ENCODE measurements around the gene KCNQ1. TPM values are rescaled to one million over a fixed set of nuclear protein-coding genes. Genes with fewer than 3 reads are reported as not detected.

KCNQ1 gene
- total and polyA plus RNA-seq, 2 donors (not counting 1 experiment from before 2014, with no cell fraction given): 21.5 to 28.8 TPM

GRCh38 chr11:2892215-2892966, 447.6 kb downstream of the KCNQ1 start:
- H3K4me1 ChIP-seq (ENCODE audit: control insufficient read depth in 2 of 2, insufficient read depth in 2 of 2, low read length in 2 of 2): peaks cover 15 to 21% of the 10 kb centered on the region in 2 donors
- DNase-seq (peak; percentile 74), ATAC-seq (ENCODE audit: low read depth) (peak; percentile 69)
- POLR2A ChIA-PET: interaction anchor here (0.5 to 2.4 kb wide), 4 partner anchors 9 to 469 kb away, joined by 3 to 9 read pairs (median 6); a partner anchor contains a TSS
- no peaks in the 10 kb centered on the region for H3K27me3 Mint-ChIP-seq
- TF ChIP-seq CTCF (IDR thresholded peaks at IDR 0.05): peak; percentile 88
- TF ChIP-seq EZH2 (IDR thresholded peaks at IDR 0.05; ENCODE audit: borderline replicate concordance, insufficient read depth, low read depth, low read length, poor library complexity, severe bottlenecking): no peak
- peaks cover 0 to 7% (median 0%) of the 10 kb centered on the region in 4 experiments for H3K27me3 ChIP-seq (replicated peaks in 1 of 4; ENCODE audit: control extremely low read depth in 1 of 4, control insufficient read depth in 3 of 4, insufficient read depth in 4 of 4, low read length in 3 of 4)
- peak overlapping the region; percentile 87 for H2AFZ ChIP-seq (ENCODE audit: insufficient read depth, low read depth, low read length, poor library complexity, severe bottlenecking)
- intact Hi-C loops (cut with micrococcal nuclease): loop anchor here (1.0 to 2.0 kb wide), 2 partner anchors 359 to 448 kb away; partner anchors contain the start of genes KCNQ1 and TRPM5
- H3K4me1 Mint-ChIP-seq: peaks cover 17% of the 10 kb centered on the region
- no peaks in the 10 kb centered on the region for H3K9me3 ChIP-seq (ENCODE audit: control extremely low read depth in 1 of 3, control insufficient read depth in 2 of 3, insufficient read depth in 1 of 3, low read length in 2 of 3)
- under 1% methylated on average over 23 of the region's 34 CpGs for WGBS (ENCODE audit: insufficient coverage)
- CTCF ChIA-PET: interaction anchor here (0.6 to 16.1 kb wide), 15 partner anchors 9 to 466 kb away, joined by 3 to 595 read pairs (median 4); partner anchors contain the start of gene PHLDA2
- H3K4me3 Mint-ChIP-seq: peak overlapping the region; percentile 75
- no peaks in the 10 kb centered on the region for H3K79me2 ChIP-seq (ENCODE audit: control insufficient read depth, insufficient read depth, low read length)
- H3K4me3 ChIP-seq (ENCODE audit: control extremely low read depth in 1 of 5, extremely low read depth in 1 of 5, insufficient read depth in 1 of 5, low read depth in 2 of 5, low read length in 4 of 5): peak overlapping the region in 4 of 5 experiments; percentile 33 to 62 (median 50)
- H4K20me1 ChIP-seq (ENCODE audit: control insufficient read depth, insufficient read depth, low read length, poor library complexity, severe bottlenecking): no peaks in the 10 kb centered on the region
- H3K4me2 ChIP-seq (replicated peaks; ENCODE audit: low read depth, low read length, poor library complexity, severe bottlenecking): peak overlapping the region; percentile 98
- H3K9ac ChIP-seq (ENCODE audit: low read length): peak overlapping the region; percentile 66
- H3K27ac Mint-ChIP-seq: no peak overlapping the region
- no peaks in the 10 kb centered on the region for H3K9me3 Mint-ChIP-seq (ENCODE audit: insufficient read depth)
- no peak overlapping the region for H3K27ac ChIP-seq (ENCODE audit: low read length in 2 of 2)
- H3K36me3 ChIP-seq (replicated peaks in 1 of 2; ENCODE audit: control extremely low read depth in 1 of 2, control insufficient read depth in 1 of 2, extremely low read depth in 1 of 2, insufficient read depth in 2 of 2, low read length in 1 of 2): no peaks in the 10 kb centered on the region

All from B cell (primary cell).